ENCODE data around the gene RAD51B.
A peak's percentile ranks its signal among the peaks of the same experiment; 100 is the strongest.

Gene RAD51B

DNA sequence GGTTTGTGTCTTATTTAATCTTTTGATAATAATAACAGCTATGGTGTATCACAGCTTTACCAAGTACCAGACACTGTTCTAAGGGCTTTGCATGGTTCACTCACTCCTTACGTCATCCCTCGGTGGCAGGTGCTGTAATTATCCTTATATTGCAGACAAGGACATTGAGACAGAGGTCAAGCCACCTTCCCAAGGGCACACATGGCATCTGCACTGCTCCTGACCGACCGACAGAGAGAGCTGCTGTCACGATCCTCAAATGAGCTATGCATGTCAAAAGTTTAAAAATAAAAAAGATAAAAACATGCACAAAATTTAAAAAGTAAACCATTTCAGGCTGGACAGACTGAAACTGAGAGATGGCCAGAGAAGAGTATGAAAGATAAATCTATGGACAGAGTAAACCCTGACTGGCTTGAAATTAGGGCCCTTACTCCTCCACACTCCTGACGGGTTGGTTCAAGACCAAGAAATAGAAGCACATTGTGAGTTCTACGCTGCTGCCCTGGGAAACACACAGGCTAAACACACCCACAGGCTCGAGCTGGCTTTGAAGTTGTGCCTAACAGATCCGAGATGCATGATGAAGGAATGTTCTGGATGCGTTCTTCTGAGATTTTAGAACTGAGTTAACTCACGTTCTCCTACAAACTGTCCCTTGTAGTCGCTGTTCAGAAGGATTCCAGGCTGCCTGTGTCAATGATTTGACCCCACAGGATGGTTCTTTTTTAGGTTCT lies 704.6 kb downstream of the RAD51B start:
- DNase-seq: no peak

DNA sequence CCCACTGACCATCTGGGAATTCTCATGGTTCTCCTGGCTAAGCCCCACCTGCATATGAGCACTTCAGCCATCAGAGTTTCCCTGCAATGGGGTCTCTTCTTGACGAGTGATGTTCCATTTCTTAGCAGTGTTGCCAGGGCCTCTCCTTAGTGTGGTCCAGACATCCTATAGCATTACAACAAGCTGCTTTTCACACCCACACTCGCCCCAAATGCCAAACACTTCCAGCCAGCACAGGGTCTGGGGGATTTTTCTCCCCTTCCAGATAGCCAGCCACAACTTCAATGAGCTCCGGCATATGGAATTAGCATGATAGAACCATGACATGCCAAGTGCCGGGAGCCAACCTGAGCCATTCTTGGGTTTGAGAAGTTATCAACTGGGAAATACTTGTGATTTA lies 705.9 kb downstream of the RAD51B start:
- no peak for DNase-seq

DNA sequence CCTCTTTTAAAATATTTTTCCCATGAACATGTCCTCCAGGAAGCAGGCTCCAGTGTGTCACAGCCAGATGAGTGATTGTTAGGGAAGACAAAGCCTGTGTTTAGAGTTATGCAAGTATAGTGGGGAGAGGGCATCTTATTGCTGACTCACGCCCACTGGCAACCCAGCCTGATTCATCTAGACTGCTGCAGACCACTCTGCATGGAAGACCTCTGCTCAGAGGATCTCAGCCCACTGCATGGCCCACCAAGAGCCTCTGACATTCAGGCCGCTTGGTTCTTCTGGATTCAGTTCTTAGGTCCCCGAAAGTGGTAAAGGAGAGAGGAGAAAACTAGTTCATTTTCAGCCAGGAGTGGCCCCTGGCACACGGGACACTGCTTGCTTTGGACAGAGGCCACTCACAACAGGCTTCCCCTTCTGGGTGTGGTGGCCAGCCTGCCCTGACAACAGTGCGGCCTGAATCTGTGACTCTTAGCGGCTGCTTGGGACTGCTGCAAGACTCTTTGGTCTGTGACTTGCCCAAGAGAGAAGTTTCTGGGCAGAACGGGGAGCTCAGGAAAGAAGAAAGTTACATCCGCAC lies 707.0 kb downstream of the RAD51B start:
- DNase-seq: no peak

- no peak for DNase-seq
Observed at GRCh38 chr14:68527329-68527851, 707.8 kb downstream of the RAD51B start.

- DNase-seq: no peak
Observed at GRCh38 chr14:68528040-68528687, 708.6 kb downstream of the RAD51B start.

DNA sequence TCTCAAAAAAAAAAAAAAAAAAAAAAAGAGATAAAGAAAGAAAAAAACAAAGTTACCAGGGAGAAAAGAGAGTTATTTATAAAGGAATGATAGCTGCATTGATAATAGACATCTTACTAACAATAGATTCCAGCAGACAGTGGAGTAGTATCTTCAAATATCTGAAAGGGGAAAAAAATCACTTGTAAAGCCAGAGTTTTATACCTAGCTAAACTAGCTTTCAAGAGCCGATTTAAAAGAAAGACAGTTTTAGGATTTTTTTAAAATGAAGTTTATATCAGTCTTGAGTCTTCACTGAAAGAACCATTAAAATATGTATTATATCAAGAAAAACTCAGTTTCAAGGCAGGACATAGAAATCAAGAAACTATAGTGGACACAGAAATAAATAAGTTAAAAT lies 710.9 kb downstream of the RAD51B start:
- no peak for DNase-seq

- no peak for DNase-seq
Observed at GRCh38 chr14:68532496-68532895, 712.9 kb downstream of the RAD51B start.

GRCh38 chr14:68534276-68534675 lies 714.7 kb downstream of the RAD51B start:
- DNase-seq: no peak

GRCh38 chr14:68535404-68536017 lies 715.9 kb downstream of the RAD51B start:
- no peak for DNase-seq

DNA sequence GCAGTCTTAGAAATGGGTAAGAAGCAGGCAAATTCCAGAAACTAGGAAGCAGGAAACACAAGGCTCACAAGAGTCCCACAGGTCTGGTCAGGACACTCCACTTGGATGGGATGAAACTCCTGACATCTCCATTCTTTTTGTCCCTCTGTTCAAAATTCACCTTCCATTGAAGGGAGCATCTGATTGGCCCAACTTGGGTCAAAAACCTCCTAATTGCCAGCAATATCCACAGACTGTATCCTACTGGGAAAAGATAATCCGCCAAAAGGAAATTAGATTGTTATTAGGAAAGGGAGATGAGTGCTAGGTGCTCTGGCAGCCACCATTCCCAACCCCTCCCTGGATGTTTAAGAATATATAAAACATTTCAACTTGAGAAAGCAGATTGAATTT lies 716.4 kb downstream of the RAD51B start:
- no peak for DNase-seq

- DNase-seq: no peak
Observed at GRCh38 chr14:68538639-68539038, 719.1 kb downstream of the RAD51B start.

GRCh38 chr14:68539241-68539737 lies 719.7 kb downstream of the RAD51B start:
- DNase-seq: no peak

- DNase-seq: no peak
Observed at GRCh38 chr14:68539789-68540188, 720.2 kb downstream of the RAD51B start.

GRCh38 chr14:68541178-68541896 lies 721.8 kb downstream of the RAD51B start:
- DNase-seq: no peak

DNA sequence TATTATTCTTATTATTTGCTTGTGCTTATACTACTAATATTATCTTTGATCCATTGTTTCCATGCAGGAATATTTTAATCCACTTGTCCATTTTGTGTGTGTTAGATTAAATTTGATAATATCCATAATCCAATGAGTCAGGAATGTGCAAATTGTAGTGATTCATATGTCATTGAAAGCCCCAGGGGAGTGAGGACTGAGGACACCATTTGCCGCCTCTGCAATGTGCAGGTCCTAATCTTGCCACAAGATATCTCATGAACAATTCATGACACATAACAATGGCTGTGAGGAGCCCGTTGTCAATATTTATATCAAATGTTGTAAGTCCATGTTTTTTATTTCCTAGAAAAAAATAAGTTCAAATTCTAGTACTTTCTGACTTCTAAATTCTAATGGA lies 722.8 kb downstream of the RAD51B start:
- DNase-seq: no peak

- DNase-seq: no peak
Observed at GRCh38 chr14:68543516-68543915, 723.9 kb downstream of the RAD51B start.

GRCh38 chr14:68544081-68544892 lies 724.7 kb downstream of the RAD51B start:
- no peak for DNase-seq

DNA sequence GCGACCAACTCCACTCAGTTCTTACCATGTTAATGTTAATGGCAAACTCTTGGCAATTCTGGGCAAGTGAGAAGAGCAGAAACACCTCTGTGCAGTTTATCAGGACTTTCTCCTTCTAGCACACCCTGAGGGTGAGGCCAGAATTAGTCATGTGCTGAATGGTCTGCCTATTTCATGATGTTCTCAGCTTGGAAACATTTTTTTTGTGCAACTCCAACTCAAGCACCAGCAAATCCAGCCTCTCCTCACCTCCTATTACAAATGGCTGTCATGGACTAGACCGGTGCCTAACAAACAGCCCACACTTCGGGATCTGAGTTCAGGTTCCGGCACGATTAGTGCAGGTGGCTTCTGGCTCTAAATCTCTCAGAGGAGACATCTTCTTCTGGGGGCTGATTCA lies 727.3 kb downstream of the RAD51B start:
- no peak for DNase-seq

DNA sequence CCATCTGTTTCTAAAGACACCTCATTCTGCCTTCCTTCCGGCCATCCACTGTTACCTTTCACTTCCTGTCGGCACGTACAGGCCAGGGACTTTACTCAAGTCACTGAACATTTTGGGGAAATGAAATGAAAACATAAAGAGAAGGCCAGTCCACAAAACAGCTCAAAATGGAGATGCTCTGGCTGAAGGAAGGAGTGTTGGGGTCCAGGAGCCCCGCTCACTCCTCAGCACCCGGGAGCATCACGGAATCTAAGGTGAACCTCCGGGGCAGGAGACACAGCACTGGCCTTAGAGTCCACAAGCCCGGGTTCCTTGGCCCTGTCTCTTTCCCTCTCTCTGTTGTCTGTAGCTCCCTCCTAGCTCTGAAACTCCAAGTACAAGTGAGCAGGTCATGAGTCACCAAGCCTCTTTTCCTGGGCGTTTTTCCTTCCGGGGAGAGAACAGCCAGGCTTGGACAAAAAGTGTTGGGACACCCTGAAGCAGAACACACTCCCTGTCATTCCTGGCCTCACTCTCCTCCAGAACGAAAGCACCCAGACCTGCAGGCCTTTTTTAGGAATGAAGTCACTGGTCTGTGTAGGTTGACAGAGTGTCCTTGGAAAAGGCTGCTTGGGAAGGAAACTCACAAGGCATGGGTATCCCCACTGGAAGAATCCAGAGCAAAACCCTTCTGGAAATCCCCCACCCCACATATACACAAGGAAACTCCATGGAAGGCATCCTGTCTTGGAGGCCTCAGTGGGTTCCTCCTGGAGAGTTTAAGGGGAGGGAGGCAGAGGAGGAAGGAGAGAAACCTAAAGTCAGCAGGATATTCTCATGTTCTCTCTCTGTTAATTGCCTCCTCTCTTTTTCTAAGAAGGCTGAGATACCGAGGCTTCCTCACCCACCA lies 728.0 kb downstream of the RAD51B start:
- DNase-seq: no peak

DNA sequence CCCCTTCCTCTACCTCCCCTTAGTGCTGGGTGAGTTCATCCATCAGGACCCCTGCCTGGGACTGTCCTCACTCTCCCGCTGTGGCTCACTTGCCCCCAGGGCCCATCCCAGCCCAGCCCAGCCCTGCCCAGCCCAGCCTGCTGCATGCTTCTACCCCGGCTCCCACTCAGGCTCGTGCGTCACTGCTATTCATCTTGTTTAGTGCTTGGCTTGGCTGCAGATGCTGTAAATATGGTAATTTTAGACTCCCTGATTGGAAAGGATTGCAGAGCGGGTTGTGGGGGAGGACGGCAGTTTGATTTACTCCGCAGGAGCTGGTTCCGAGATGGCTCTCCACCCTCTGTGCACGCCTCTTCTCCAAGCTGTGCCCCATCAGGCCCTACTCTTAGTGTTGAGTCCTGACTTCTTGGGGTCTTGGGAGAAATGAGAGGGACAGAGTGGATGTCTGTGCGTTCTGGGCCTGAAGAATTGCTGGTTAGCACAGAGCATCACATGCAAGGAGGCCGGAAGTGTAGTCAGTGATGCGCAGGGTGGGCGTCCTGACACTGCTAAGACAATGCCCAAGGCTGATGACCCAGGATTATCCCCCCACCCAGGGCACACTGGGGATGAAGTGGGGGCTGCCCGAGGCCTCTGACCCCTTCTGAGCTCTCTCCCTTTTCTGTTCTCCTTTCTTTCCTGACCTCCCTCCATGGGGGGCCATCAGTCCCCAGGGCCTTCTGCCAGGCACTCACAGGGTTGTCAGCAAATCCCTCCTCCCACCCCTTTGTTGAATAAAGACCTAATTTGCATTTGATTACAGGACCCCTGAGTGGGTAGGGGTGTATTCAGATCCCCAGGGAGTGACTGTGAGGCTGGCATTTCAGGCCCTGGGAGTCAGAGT lies 728.9 kb downstream of the RAD51B start:
- peak; percentile 68 for DNase-seq

Data from NCI-H2107 (cell line).